AG09319 (cell line): ENCODE data around the gene RAD23A.
"Not testable (repeated sequence)": the region's sequence is repeated elsewhere in the genome, so short reads cannot be mapped to it uniquely, and the experiment has no call there.

Source experiments
- DNase-seq: peaks from one replicate; pipeline ENCODE4 v3.0.0-alpha.2; 2010; ENCODE audit warnings: low read depth; ENCODE audit errors: extremely low read depth
- CTCF ChIP-seq: IDR thresholded peaks from 2 replicates; pipeline ENCODE4 v1.5.1; 2011; ENCODE audit warnings: low read depth, mild to moderate bottlenecking, inconsistent platforms, low read length, moderate library complexity

RAD23A gene

GRCh38 chr19:12974301-12975220 is 28.9 kb downstream of the RAD23A start:
- no peak for TF ChIP-seq CTCF
- no peak for DNase-seq

- DNase-seq, result no peak
- TF ChIP-seq CTCF, result no peak
Observed at GRCh38 chr19:12975221-12975741, 29.6 kb downstream of the RAD23A start.

GRCh38 chr19:12976109-12976508 is 30.4 kb downstream of the RAD23A start:
- not testable (repeated sequence) for DNase-seq

- no peak for TF ChIP-seq CTCF
- no peak for DNase-seq
Observed at GRCh38 chr19:12979974-12980373, 34.3 kb downstream of the RAD23A start.

GRCh38 chr19:12982648-12983047 is 37.0 kb downstream of the RAD23A start:
- TF ChIP-seq CTCF, result no peak
- DNase-seq, result no peak

GRCh38 chr19:12983091-12983490 is 37.4 kb downstream of the RAD23A start:
- TF ChIP-seq CTCF, result no peak
- DNase-seq, result no peak

GRCh38 chr19:12983542-12984142 is 38.0 kb downstream of the RAD23A start:
- TF ChIP-seq CTCF, result peak; percentile 59
- peak; percentile 56 for DNase-seq
